GM18907 (cell line): Measurements from ENCODE around the gene ZNF804A.

ENCODE experiments used
- ATAC-seq: cut with Tn5 transposase; IDR thresholded peaks from one replicate; pipeline ENCODE4 v1.9.1; 2021; ENCODE audit warnings: mild to moderate bottlenecking, moderate library complexity; ENCODE audit not compliant: unreplicated experiment

ZNF804A gene

DNA sequence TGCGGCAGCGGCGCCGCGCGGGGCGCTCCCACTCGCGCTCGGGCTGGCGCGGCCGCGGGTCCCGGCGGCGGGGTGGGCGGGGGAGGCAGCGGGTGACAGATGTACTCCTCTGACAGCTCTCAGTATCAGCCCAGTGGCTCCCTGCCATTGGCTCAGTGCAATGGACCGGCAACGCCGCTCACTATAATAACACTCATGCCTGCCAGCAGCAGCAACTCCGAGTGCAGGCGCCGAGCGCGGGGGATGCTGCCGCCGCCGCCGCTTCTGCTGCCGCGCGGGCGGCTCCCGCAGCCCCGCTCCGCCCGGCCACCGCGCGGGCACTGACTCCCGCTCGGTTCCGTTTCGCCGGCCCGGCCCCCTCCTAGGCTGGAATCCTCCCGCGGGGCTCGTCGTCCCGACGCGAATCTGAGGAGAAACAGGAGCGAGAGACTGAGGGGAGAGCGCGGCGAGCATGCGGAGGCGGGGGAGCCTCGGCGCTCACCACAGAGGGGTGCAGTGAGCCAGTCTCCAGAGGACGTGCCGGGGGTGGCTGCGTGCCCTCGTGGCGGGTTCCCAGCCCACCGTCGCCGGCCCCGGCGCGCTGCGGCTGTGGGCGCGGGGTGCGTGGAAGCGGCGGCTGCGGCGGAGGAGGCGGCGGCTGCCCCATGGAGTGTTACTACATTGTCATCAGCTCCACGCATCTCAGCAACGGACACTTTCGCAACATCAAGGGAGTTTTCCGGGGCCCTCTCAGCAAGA is at the start of gene ZNF804A:
Gene ZNF804A (plus strand): TSS at position 214 of the 738 bp plus-strand sequence. CDS start 431 bp downstream, at position 645.
- peak; percentile 90 for ATAC-seq

DNA sequence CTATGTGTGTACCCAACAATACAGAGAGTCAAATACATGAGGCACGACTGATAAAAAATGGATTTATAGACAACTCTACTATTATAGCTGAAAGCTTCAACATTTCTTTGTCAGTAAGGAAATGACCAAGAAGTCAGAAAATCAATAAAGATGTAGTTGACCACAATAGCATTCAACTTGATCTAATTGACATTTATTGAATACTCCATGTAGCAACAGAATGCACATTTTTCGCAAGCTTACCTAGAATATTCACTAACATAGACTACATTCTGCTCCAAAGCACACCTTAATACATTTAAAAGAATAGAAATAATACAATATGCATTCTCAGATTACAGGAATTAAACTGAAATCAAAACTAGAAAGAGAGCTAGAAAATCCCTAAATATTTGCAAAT is 49.2 kb upstream of the ZNF804A start:
- no peak for ATAC-seq

- no peak for ATAC-seq
Measured at GRCh38 chr2:184551626-184552025, 46.7 kb upstream of the ZNF804A start.

DNA sequence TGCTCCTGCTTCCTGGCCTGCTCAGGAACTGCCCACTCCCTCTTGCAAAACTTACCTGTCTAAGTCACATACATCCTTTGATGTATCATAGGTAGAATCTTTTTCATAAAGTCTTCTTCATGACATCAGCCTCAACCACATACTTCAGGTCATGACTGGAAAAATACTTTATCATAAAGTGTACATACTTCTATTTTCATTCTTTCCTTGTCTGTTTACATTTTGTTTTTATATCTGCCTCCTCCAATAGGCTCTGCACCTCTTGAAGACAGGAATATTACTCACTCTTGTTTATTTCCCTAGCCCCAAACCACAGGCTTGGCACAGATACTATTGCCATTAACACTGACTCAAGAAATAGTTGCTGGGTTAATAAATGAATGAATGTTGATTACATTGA is 43.6 kb upstream of the ZNF804A start:
- no peak for ATAC-seq

- ATAC-seq = no peak
Measured at GRCh38 chr2:184555352-184555751, 43.0 kb upstream of the ZNF804A start.

GRCh38 chr2:184556639-184557038 is 41.7 kb upstream of the ZNF804A start:
- ATAC-seq = no peak

GRCh38 chr2:184558713-184559464 is 39.4 kb upstream of the ZNF804A start:
- no peak for ATAC-seq

DNA sequence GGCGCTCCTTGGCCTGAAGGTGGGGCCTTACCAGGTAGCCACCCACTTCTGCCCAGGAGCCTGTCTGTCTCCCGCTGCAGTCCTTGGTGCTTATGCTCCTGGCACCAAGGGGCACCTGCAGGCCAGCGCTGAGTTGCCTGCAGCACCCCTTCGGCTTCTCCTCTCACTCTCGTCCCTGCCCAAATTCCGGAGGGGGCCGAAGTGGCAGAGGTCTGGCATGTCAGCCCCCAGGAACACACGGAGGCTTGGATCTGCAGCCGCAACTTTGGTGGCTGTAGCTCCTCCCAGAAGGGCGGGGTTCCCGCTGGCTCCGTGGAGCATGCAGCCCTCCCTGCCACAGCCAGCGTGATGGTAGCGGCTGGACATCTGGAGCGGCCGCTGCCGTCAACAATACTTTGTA is 37.7 kb upstream of the ZNF804A start:
- no peak for ATAC-seq

GRCh38 chr2:184562532-184562931 is 35.8 kb upstream of the ZNF804A start:
- ATAC-seq = no peak

DNA sequence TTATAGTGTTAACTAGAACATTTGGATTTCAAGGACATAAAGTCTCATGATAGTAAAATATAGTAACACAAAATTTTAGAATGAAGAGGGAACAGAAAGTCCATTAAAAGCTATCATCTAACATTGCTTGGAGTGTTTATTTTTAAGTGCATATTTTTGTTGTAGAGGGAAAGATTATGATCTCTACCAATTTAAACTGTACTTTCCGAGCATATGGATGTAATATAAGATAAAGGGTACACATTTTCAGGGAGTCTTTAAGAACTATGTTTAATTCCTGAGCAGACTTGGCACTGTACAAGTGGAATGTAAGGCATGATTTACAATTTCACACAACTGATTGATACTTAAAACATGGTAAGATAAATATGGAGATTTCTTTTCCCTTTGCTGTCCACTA is 34.2 kb upstream of the ZNF804A start:
- ATAC-seq = no peak

- ATAC-seq = no peak
Measured at GRCh38 chr2:184566716-184567115, 31.6 kb upstream of the ZNF804A start.

- ATAC-seq = no peak
Measured at GRCh38 chr2:184577056-184577455, 21.3 kb upstream of the ZNF804A start.

GRCh38 chr2:184577743-184578142 is 20.6 kb upstream of the ZNF804A start:
- no peak for ATAC-seq

GRCh38 chr2:184579226-184579625 is 19.1 kb upstream of the ZNF804A start:
- ATAC-seq = no peak

DNA sequence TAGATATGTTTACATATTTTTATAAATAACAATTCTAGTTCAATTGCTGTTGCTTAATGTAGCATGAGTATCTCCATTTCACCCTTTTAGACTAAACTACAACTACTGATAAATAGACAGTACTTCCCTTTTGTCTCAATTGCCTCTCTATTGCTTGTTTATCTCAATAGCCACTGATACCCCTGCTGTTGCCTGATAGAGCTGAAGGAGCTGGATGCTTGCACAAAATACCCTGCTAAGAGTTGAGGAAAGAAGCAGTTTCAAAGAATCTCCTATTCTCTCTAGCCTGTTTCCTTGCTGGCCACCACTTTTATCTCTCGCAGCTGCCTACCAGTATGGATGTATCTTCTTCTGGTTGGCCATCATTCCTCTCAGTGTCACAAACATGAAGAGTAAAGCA is 16.9 kb upstream of the ZNF804A start:
- no peak for ATAC-seq

- ATAC-seq = no peak
Measured at GRCh38 chr2:184589261-184589660, 9.1 kb upstream of the ZNF804A start.

- peak; percentile 30 for ATAC-seq
Measured at GRCh38 chr2:184596819-184597411, 1.4 kb upstream of the ZNF804A start.

GRCh38 chr2:184597571-184597991 is 748 bp upstream of the ZNF804A start:
- peak; percentile 16 for ATAC-seq

- no peak for ATAC-seq
Measured at GRCh38 chr2:184598002-184598315, 370 bp upstream of the ZNF804A start.

DNA sequence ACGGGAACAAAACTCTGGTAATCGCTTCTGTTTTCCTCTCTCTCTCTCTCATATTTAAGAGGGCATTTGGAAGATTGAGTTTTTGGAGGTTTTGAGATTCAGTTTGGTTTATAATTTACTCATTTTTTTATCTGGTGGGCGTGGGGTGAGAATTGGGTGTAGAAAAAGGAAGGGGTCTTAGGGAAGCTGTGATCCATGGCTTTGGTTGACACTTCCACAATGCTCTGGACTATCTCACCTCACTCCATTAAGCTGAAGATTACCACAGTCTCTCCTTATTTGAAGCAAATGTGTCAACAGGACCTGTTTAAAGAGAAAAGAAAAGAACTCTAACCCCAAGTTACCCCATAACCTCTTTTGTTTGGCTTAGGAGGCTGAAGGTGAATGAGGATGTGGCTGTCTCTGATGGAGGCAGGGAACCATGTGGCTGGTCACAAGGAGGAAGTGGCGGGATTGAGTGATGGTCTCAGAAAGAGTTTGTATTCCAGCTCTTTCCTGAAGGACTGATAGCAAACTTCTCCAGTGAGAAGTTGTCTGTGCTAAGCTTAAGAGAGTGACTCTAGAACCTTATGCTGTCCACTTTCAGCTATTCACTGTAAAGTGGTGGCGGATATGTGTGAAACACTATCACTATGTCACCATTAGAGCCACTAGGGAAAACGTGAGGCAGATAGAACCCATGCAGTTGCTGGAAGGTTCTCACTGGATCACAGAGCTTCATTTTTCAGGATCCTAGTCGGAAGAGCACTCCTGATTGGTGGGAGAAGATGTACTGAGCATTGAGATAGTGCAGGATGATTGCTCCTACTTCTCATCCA is 934 bp downstream of the ZNF804A start:
- ATAC-seq = peak; percentile 29

- ATAC-seq = no peak
Measured at GRCh38 chr2:184599872-184600222, 1.5 kb downstream of the ZNF804A start.
